Measurements from ENCODE around the gene CCDC82. TPM values are rescaled to one million over a fixed set of nuclear protein-coding genes. Genes with fewer than 3 reads are reported as not detected.
A peak's percentile ranks its signal among the peaks of the same experiment; 100 is the strongest.

Gene CCDC82
- total RNA-seq, 1 experiment from 2014 or later = 25.3 TPM

DNA sequence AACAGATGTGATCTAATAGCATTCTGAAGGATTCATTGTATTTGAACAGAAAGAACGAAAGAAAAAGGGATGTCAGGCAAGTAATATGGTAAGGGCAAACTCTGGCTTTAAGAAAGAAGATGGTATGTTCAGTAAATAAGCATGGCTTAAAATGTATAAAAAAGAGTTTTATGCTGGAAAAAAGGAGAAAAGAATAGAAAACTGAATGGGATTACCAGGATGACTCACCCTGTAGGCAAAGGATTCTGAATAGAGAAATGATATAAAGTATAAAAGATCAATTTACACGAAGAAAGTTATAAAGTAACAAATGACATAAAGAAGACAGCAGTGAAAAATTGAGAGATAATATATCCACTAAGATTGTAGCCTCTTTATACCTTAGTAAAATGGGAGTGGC, 4.5 kb downstream of the CCDC82 start:
- Histone ChIP-seq H3K27ac (ENCODE audit: low read length) (no peak overlapping the region), H3K4me1 (ENCODE audit: control insufficient read depth, insufficient read depth, low read length) (peaks cover 12% of the 10 kb centered on the region), H3K4me3 (ENCODE audit: low read depth in 2 of 2, low read length in 2 of 2) (no peak overlapping the region), H3K9me3 (ENCODE audit: control insufficient read depth, insufficient read depth, low read depth, low read length) (no peaks in the 10 kb centered on the region), H3K36me3 (ENCODE audit: control insufficient read depth, insufficient read depth, low read length) (peaks cover 31% of the 10 kb centered on the region), H3K27me3 (ENCODE audit: control insufficient read depth, insufficient read depth, low read length) (no peaks in the 10 kb centered on the region)
- POLR2A ChIA-PET = no interaction called here
- no peak for TF ChIP-seq TCF7L2 (IDR thresholded peaks at IDR 0.05; ENCODE audit: low read depth, low read length)
- TF ChIP-seq, protein P1, sequence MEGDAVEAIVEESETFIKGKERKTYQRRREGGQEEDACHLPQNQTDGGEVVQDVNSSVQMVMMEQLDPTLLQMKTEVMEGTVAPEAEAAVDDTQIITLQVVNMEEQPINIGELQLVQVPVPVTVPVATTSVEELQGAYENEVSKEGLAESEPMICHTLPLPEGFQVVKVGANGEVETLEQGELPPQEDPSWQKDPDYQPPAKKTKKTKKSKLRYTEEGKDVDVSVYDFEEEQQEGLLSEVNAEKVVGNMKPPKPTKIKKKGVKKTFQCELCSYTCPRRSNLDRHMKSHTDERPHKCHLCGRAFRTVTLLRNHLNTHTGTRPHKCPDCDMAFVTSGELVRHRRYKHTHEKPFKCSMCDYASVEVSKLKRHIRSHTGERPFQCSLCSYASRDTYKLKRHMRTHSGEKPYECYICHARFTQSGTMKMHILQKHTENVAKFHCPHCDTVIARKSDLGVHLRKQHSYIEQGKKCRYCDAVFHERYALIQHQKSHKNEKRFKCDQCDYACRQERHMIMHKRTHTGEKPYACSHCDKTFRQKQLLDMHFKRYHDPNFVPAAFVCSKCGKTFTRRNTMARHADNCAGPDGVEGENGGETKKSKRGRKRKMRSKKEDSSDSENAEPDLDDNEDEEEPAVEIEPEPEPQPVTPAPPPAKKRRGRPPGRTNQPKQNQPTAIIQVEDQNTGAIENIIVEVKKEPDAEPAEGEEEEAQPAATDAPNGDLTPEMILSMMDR (IDR thresholded peaks at IDR 0.05) = no peak
- no peak for TF ChIP-seq POLR2AphosphoS5 (IDR thresholded peaks at IDR 0.05; ENCODE audit: low read depth, low read length)
- TF ChIP-seq, protein P2, sequence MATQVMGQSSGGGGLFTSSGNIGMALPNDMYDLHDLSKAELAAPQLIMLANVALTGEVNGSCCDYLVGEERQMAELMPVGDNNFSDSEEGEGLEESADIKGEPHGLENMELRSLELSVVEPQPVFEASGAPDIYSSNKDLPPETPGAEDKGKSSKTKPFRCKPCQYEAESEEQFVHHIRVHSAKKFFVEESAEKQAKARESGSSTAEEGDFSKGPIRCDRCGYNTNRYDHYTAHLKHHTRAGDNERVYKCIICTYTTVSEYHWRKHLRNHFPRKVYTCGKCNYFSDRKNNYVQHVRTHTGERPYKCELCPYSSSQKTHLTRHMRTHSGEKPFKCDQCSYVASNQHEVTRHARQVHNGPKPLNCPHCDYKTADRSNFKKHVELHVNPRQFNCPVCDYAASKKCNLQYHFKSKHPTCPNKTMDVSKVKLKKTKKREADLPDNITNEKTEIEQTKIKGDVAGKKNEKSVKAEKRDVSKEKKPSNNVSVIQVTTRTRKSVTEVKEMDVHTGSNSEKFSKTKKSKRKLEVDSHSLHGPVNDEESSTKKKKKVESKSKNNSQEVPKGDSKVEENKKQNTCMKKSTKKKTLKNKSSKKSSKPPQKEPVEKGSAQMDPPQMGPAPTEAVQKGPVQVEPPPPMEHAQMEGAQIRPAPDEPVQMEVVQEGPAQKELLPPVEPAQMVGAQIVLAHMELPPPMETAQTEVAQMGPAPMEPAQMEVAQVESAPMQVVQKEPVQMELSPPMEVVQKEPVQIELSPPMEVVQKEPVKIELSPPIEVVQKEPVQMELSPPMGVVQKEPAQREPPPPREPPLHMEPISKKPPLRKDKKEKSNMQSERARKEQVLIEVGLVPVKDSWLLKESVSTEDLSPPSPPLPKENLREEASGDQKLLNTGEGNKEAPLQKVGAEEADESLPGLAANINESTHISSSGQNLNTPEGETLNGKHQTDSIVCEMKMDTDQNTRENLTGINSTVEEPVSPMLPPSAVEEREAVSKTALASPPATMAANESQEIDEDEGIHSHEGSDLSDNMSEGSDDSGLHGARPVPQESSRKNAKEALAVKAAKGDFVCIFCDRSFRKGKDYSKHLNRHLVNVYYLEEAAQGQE (IDR thresholded peaks at IDR 0.05; ENCODE audit: insufficient read depth in 1 of 2, low read depth in 2 of 2, low read length in 1 of 2) = no peak
- no peak for TF ChIP-seq SIN3A (IDR thresholded peaks at IDR 0.05; ENCODE audit: borderline replicate concordance, insufficient read depth, low read depth, low read length)
- DNase-seq (ENCODE audit: low read depth, low spot score) (no peak), ATAC-seq (no peak)
- no TSS peak for BruUV-seq (replicated peaks)
- intact Hi-C loops (cut with micrococcal nuclease; ENCODE audit: unreplicated experiment) = no loop called here
- CTCF ChIA-PET = no interaction called here
- in situ Hi-C loops (cut with HindIII; ENCODE audit: low pct_unique_long_range_greater_than_20kb, low sequenced_read_pairs) = no loop called here

DNA sequence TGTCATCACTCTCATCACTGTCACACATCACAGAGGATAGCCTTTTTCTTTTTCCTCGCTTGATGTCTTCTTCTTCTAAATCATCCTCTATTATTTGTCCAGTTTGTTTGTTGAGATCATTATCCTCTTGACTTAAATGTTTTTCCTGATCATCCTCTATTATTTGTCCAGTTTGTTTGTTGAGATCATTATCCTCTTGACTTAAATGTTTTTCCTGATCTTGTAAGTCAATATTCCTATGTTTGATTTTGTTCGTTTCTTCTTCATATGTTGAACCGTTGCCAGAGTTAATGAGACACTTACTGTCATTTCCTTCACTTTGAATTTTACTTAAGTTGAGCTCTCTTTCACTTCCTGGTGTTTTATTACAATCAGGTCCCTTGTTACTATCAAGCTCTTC, 5.6 kb downstream of the CCDC82 start:
- POLR2A ChIA-PET = no interaction called here
- ATAC-seq = no peak
- no peaks in the 10 kb centered on the region for H3K27me3 ChIP-seq (ENCODE audit: control insufficient read depth, insufficient read depth, low read length)
- in situ Hi-C loops (cut with HindIII; ENCODE audit: low pct_unique_long_range_greater_than_20kb, low sequenced_read_pairs) = no loop called here
- H3K4me1 ChIP-seq (ENCODE audit: control insufficient read depth, insufficient read depth, low read length) = peaks cover 12% of the 10 kb centered on the region
- H3K9me3 ChIP-seq (ENCODE audit: control insufficient read depth, insufficient read depth, low read depth, low read length) = no peaks in the 10 kb centered on the region
- TSS peak; percentile 14 for BruUV-seq (replicated peaks)
- intact Hi-C loops (cut with micrococcal nuclease; ENCODE audit: unreplicated experiment) = no loop called here
- TF ChIP-seq POLR2AphosphoS5 (IDR thresholded peaks at IDR 0.05; ENCODE audit: low read depth, low read length) (no peak), SIN3A (IDR thresholded peaks at IDR 0.05; ENCODE audit: borderline replicate concordance, insufficient read depth, low read depth, low read length) (no peak), TCF7L2 (IDR thresholded peaks at IDR 0.05; ENCODE audit: low read depth, low read length) (no peak)
- TF ChIP-seq, protein P1 (IDR thresholded peaks at IDR 0.05) = no peak
- TF ChIP-seq, protein P2 (IDR thresholded peaks at IDR 0.05; ENCODE audit: insufficient read depth in 1 of 2, low read depth in 2 of 2, low read length in 1 of 2) = no peak
- peaks cover 30% of the 10 kb centered on the region for H3K36me3 ChIP-seq (ENCODE audit: control insufficient read depth, insufficient read depth, low read length)
- DNase-seq (ENCODE audit: low read depth, low spot score) = no peak
- H3K27ac ChIP-seq (ENCODE audit: low read length) = no peak overlapping the region
- H3K4me3 ChIP-seq (ENCODE audit: low read depth in 2 of 2, low read length in 2 of 2) = no peak overlapping the region
- CTCF ChIA-PET = no interaction called here

Measured in Panc1 (cell line).